ELF-1 (cell line): ENCODE results near the gene ADPRS.

ENCODE experiments used
- DNase-seq: peaks from one replicate; pipeline ENCODE4 v3.0.0-alpha.2; 2016; ENCODE audit warnings: low read depth, low spot score

Gene ADPRS

DNA sequence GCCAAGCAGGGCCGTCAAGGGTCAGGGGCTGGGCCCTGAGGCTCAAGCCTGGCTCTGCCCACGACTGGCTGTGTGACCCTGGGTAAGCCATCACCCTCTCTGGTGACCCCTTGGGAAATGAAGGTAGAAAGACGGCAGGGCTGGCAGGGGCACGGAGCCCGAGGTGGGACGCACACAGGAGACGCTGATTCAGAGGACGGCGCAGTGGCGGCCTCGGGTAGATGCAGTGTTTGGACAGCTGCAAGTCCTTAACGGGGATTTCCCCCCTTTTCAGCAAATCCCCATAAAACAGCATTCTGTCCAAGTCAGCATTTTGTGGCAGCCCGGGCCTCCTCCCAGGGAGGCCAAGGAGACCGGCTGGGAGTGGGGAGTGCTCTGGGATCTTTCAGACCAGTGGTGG lies 19.6 kb downstream of the ADPRS start:
- no peak for DNase-seq

DNA sequence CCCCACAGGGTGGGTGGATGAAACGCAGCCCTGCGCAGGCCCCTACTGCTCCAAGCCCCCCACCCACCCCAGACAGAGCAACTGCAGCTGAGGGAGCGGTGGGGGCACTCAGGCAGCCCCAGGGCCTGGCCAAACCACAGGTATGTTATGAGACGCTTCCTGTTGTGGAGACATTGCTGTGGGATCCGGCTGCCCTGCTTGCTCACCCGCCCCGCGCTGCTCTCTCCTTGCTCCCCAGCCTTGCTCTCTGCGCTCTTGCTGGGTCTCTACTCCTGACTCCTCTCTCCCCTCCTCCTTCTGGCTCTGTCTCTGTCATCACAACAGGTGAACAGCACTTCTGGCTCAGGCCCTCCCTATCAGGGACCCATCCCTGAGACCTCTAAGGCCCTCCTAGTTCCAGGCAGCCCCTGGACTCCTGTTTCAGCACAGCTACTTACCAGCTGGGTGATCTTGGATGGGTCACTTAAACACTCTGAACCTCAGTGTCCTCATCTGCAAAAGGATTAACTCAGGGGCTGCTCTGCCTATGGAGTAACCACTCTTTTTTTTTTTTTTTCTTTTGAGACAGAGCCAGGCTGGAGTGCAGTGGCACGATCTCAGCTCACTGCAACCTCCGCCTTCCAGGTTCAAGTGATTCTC lies 20.5 kb downstream of the ADPRS start:
- no peak for DNase-seq

DNA sequence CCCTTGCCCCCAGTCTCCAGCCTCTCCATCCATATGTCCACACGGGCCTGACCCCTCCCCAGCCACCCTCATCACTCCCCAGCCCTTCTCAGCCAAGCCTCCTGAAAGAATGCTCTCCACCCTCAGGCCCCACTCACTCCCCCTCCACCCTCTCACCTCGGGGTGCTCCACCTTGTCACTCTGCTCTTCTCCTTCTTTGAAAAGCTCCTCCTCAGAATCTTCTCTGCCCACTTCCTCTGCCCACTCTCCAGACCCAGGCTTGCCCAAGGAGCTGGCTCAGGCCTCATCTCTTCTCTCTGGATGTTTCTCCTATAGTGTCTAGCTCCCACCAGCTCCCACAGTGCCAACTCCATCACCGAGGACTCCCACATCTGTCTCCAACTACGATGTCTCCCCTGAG lies 22.5 kb downstream of the ADPRS start:
- DNase-seq, result no peak

DNA sequence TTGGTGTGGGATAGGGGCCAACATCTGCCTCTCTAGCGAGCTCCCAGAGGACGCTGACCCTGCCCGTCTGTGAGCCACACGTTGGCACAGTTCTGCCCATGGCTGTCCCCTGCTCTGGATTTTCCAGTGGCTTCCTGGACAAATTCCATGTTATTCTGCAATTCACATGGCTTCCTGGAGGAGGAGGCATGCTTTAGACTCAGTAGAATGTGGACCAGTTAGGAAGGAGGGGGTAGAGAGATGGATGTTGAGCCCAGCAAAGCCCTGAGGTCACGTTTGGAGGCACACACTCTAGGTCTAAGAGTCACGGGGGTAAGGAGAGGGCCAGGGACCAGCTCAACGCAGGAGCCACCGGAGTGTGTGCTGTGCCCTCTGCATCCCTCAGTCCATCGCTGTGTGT lies 24.1 kb downstream of the ADPRS start:
- DNase-seq, result no peak

DNA sequence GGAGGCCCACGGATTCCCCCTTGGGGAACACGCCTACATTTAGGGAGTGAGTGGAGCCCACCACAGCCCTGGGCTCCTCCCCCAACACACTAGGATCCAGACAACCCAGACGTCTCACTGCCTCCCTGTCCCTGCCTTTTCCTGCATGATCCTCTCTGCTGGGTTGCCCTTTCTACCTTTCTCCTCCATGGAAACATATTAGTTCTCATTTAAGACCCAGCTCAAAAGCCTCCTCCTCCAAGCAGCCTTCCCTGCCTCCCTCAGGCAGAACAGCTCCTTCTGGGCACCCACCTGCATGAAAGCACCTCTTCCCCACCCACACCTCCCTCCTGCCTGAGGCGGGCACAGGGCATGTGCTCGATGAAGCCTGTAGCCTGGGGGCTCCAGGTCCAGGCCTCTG lies 25.7 kb downstream of the ADPRS start:
- DNase-seq, result peak; percentile 36

DNA sequence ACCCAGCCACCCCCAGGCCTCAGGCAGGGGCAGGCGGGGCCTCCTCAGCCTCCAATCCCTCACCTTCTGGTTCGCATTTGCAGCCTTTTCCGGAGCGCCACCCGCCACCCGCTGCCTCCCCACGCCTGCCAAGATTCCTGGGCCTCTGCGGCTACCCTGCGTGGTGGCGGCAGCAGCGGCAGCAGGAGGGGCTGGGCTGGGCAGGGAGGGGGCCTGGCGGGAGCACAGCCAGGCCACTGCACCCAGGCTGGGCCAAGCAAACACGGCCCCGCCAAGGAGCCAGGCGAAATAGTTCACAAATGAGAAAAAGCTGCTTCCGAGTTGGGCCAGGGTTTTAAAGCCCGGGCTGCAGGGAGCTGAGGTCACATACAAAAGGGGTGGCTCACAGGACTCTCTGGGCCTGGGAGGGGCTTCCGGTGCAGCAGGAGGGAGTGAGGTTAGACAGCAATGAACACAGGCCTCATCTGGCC lies 26.5 kb downstream of the ADPRS start:
- DNase-seq, result peak; percentile 56

DNA sequence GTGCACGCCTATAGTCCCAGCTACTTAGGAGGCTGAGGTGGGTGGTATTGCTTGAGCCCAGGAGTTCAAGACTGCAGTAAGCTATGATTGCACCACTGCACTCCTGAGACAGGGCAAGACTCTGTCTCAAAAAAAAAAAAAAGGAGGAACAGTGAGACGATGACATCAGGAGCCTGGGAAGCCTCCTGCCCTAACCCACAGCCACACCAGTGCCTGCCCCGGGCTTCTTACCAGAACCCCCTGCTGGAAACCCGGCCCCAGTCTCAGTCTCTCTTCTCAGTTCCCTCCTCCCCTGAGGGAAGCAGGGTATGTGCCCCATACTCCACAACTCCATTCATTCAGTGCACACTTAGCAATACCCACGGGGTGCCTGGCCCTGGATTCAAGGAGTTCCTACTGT lies 27.2 kb downstream of the ADPRS start:
- peak; percentile 44 for DNase-seq

DNA sequence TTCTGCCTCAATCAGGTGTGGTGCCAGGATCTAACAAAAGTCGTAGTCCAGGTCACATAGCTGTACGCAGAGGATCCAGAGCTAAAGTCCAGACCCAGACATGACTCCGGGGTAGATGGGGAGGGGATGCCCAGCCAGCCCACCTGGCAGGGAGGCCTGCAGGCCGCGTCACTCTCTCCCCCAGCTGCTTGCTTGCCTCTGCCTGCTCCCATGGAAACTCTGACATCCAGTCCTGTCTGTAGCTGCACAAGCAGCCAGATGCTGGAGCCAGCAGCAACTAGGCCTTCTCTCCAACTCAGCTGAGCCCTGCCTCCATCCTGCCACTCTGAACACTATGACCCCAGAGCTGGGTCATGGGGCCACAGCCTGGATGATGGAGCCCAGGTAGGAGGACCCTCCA lies 28.2 kb downstream of the ADPRS start:
- no peak for DNase-seq

DNA sequence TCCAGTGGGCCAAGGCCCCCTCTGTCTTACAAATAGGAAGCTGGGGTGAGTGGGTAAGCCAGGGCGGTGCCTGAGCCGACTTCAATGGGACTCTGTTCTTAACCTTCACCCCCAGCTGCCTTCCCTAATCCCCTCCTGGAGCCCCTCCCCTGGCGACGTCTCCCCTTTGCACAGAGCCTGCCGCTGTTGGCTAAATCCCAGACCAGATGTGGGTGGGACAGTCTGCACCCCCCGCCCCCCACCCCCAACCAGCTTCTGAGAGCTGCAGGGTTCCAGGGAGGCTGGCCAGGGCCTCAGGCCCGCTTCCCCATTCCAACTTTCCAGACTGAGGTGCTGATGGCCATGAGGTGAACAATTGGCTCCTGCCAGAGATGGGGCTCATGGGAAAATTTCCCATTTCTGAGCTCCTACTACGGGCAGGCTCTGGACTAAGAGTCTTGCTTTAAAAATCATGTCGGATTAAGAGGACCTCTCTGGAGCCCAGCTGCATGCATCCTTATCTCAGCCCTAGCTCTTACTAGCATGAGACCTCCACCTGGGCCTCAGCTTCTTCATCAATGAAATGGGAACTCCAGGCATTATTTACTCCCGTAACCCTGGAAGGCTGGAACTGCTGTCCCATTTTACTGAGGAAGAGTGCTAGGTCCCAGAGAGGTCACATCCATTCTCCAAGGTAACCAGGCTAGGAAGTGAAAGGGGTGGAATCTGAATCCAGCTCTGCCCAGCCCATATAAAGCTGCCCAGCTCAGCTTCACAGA lies 29.9 kb downstream of the ADPRS start:
- no peak for DNase-seq

DNA sequence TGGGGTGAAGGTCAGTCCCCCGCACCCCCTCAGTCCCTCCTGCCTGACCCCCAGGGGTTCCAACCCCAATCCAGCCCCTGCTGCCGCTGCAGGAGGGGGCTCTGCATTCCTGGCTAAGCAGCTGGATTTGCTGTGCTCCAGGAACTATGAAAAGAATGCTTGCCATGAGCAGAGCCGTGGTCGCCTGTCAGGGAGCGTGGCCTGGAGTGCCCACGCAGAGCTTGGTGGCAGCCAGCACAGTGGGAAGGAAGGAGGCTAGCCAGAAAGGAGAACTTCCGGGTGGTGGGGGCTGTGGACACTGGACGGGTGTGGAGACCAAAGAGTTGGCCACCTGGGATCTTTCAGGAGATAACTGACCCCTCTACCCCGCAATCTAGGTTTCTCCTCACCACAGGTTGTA lies 30.8 kb downstream of the ADPRS start:
- peak; percentile 25 for DNase-seq

DNA sequence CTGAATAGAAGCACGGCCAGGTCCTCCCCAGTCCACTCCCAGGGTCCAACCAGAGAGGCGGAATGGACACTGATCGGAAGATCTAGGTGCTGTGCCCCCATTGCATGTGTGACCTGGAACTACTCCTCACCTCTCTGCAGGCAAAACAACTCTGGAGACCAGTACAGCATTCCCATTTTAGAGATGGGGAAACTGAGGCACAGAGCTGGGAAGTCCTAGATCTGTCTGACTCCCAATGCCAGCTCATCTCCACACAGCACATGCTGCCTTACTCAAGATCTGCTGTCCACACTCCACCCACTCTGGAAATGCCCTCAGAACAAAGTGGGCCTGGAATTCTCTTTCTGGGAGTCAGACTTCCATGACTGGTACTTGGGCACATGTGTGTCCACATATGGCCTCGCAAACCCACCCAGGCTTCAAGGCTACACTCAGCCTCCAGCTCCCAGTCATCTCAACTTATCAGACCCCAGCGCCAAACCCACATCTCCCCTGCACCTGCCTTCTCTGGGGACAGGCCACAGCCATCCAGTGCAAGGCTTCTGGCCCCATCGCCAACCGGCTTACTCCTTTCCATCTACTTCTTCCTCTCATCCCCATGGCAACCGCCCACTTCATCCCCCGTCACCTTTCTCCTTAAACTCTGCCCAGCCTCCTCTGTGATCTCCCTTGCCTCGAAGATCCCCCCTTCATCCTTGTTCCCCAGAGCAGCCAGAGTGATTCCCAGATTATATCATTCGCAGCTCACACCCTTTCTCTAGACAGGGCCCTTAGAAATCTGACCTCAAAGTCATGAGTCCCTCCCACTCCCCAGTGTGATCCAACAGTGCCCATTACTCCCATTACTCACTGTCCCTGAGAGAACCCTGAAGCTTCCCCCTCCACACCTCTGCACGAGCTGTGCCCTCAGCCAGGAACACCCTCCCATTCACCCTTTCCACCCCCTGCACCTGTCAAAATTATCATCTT lies 33.7 kb downstream of the ADPRS start:
- no peak for DNase-seq

DNA sequence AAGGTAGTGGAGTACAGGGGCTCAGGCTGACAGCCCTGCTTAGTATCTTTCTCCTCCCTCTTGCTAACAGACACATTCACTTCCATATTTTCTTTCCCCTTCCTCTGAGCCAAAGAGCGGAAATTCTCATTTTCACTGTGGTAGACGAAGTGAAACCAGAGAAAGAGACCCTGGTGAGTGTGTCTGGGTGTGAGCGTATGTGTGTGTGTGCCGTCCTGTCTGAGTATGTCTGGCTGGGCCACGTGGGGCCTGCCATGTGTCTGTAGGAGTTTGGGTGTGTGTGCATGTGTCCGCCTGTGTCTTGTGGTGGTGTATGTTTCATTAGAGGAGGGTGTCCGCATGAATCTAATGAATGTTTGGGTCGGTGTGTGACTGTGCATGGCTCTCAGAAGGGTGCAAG lies 34.7 kb downstream of the ADPRS start:
- DNase-seq, result no peak

DNA sequence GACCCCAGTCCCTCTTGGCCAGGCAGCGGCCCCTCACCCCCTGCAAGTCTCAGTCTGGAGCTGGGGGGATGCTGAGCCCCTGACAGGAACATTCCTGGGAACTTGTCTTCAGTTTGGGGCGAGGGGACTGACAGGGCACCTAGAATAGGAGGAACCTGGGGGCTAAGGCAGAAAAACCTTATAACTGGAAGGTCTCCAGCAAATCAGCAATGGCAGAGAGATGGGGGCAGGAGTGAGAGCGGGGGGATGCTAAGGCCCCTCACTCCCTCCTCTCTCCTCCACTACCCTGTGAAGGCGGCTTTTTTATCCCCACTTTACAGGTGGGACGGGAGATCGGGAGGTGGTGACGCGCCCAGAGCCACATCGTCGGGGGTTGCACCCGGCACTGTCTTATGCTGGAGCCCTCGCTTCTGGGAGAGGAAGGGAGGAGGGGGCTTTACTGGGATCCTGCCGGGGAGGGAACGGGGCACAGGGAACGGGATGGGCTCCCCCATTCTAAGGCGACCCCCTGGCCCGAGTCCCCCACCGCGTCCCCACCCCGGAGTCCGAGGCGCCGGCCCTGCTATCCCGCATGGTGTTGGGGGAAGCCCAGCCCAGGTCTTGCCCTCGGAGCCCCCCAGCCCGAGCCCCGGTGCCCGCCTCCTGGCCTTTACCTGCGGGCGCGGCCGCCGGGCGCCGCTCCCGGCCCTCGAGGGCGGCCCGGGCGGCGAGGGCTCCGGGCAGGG lies 35.9 kb downstream of the ADPRS start:
- no peak for DNase-seq

DNA sequence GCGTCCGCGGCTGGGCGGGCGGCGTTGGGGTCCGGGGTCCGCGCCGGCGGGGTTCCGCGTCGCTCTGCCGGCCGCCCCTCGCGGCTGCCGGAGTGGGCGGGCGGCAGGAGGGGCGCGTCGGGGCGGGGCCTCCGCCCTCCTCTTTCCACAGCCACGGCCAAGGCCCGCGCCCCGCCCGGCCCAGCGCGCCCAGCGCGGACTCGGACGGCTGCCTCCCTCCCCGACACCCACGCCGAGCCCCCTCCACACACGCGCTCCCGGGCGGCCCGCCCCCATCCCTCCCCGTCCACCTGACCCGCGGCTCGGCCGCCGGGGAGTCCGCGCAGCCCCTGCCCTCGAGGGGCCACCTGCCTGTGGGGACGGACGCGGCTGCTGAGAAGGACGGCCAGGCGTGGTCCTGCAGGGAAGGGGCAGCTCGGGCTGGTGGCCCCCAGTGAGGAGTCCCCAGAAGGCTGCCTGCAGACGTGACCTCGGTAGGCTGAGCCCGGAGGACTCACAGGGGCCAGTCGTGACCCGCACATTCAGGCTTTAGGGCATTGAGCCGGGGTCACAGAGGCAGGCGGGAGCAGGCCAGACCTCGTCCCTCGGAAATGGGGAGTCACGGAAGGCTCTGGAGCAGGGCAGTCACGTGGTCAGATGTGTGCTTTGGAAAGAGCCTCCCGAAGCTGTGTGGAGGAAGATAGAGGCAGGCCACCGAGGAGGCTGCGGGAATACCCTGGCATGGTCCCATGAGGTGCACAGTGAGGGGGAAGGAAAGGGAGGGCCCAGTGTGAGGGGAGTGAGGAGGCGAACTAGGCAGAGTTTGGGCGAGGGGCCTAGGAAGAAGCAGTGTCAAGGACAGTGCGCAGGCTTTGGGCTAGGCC lies 36.7 kb downstream of the ADPRS start, which contains the start of gene COL8A2:
Gene COL8A2 (minus strand): TSS at position 94 of the 863 bp plus-strand sequence. CDS start 24,980 bp downstream, outside the sequence.
- no peak for DNase-seq

DNA sequence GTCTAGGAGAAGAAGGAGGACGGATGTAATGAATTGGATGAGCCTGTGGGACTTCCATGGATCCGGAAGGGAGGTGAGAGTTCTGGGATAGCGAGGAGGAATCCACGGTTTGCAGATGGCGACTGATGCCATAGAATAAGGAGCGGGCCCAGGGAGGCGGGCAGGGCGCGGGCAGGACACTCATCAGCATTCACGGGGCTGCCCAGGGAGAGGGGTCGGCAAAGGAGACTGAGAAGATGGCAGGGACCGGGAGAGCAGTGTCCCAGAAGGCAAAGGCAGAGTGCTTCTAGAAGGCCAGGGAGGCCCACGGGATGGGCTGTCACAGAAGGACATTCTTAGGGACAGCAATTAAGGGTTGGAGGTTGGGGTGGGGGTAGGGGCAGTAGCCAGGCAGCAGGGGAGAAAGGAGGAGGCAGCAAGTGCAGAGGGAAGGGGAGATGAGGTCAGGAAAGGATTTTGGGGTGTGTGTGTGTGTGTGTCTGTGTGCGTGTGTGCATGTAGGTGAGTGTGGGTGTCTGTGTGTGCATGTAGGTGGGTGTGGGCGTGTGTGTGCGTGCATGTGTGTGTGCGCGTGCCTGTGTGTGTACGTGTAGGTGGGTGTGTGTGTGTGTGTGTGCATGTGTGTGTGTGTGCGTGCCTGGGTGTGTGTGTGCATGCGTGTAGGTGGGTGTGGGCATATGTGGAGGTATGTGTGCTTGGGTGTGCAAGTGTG lies 37.5 kb downstream of the ADPRS start:
- DNase-seq, result no peak

DNA sequence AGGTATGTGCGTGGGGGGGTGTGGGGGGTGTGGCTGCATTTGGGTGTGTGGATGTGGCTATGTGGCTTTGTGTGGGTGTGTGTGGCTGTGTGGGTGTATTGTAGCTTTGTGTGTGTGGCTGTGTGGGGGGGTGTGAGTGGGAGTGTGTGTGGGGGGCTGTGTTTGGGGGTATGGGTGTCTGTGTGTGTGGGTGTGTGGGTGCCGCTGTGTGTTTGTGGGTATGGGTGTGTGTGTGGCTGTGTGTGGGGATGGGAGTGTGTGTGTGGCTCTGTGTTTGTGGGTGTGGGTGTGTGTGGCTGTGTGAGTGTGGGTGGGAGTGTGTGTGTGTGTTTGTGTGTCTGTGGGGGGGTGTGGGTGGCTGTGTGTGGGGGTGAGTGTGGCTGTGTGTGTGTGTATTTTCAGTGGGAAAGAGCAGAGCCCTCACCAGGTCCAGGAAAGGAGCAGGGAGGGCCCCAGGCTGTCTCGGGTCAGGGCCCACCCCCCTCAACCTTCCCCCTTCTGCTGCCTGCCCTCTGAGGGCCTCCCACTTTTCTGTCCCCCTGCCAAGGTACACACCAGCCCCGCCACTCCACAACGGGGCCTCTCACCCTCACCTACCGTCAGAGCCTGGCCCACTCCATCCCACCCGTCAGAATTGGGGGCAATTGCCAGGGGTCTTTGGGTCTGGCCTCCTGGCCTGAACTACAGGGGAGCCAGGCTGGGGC lies 38.3 kb downstream of the ADPRS start:
- DNase-seq, result no peak

DNA sequence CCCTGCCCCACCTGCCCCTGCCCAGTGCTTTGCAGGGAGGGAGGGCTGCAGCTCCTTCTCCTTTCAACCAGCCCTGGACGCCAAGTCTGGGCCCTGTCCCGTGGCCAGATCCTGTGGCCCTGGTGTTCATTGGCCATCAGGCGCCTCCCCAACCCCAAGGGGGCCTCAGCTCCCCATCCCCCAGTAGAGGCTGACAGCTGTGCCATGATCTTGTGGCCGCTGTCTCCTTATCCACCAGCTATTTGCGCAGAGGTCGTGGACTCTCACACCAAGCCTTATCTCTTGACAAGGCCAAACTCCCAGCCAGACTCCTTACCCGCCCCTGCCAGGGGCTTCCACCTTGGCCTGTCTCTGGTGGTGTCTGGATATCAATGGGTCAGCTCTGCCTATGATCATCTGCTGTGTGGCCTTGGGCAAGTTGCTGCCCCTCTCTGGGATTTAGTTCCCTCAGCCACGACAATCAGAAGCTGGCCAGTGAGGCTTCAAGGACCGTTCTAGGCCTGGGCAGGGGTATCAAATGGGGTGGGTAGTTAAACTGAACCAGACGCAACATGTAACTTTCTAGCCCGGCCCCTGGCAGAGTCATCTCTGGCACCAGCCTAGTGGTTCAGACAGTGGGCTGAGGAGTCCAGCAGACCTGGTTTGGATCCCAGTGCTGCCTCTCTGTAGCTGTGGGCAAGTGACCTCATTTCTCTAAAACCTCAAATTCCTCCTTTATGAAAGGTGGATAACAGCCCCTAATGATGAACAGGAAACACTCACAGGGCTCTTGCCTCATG lies 39.6 kb downstream of the ADPRS start:
- DNase-seq, result no peak

DNA sequence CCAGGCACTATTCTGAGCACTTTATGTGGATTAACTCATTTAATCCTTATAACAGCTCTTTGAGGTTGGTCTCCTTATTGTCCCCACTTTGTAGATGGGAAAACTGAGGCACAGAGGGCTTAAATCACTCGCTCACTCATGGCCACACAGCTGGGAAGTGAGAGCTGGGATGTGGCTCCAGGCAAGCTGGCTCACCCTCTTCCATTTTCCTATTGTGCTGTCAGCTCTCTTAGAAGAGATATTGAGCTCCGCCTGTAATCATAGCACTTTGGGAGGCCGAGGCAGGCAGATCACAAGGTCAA lies 40.2 kb downstream of the ADPRS start:
- DNase-seq, result no peak

DNA sequence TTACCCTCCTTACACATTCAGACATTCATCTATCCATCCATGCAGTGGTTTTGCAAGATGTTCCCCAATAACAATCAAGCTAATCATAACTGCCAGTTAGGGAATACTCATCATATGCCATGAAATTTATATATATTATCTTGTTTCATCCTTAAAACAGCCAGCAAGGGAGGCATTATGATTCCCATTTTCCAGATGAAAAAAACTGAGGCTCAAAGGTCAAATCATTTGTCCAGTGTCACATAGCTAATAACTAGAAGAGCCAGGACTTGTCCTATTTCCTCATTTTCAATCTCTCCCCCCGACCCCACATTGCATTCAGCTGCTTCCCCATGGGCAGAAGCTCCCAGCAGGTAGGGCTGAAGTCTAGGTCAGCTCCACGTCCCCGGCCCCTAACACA lies 43.3 kb downstream of the ADPRS start:
- no peak for DNase-seq
